OCI-LY1 (cell line): ENCODE results near the gene ABCG8.

ENCODE experiments used
- CTCF ChIP-seq: fragments of 200-600 bp; sonication (generic), shearing (Covaris generic); IDR thresholded peaks from 2 replicates; pipeline ENCODE4 v1.5.1; 2017; ENCODE audit warnings: mild to moderate bottlenecking, antibody characterized with exemption, low read length, moderate library complexity, mixed read lengths
- EZH2 ChIP-seq: fragments of 200-600 bp; sonication (generic), shearing (Covaris generic); IDR thresholded peaks from 2 replicates; pipeline ENCODE4 v1.8.0; 2017; ENCODE audit warnings: borderline replicate concordance, mixed run types, mild to moderate bottlenecking, antibody characterized with exemption, low read length, moderate library complexity, mixed read lengths

- TF ChIP-seq CTCF (no peak), EZH2 (no peak)
These were observed 48.4 kb downstream of the ABCG8 start for GRCh38 chr2:43887176-43887575.
